Gastroesophageal sphincter (tissue), 4 donors: Measurements from ENCODE around the gene SLC26A5. TPM values are rescaled to one million over a fixed set of nuclear protein-coding genes. Genes with fewer than 3 reads are reported as not detected.
A peak's percentile ranks its signal among the peaks of the same experiment; 100 is the strongest.

Experiments
- ATAC-seq: fragments of 150-250 bp; one replicate; pipeline ENCODE4 v1.9.1; 2016; ENCODE audit warnings: mild to moderate bottlenecking, moderate library complexity
- H3K27ac ChIP-seq, 4 donors: fragments of 200-600 bp; sonication (generic) in 3 of 4; 1 replicate in 3 of 4; 2 replicates in 1 of 4; pipeline ENCODE4 v1.5.1; 2016 to 2019
- H3K27me3 ChIP-seq: fragments of 200-600 bp; sonication (generic); one replicate; pipeline ENCODE4 v1.5.1; 2019
- H3K36me3 ChIP-seq, 2 donors: fragments of 200-600 bp; sonication (generic); one replicate each; pipeline ENCODE4 v1.5.1; 2019; ENCODE audit warnings: control low read depth in 1 of 2
- H3K4me1 ChIP-seq, 3 donors: fragments of 200-600 bp; sonication (generic); 1 replicate in 2 of 3; 2 replicates in 1 of 3; pipeline ENCODE4 v1.5.1; 2016 to 2019; ENCODE audit warnings: control low read depth in 2 of 3
- H3K4me3 ChIP-seq, 2 donors: fragments of 200-600 bp; sonication (generic); one replicate each; pipeline ENCODE4 v1.5.1; 2019; ENCODE audit warnings: mild to moderate bottlenecking in 1 of 2, moderate library complexity in 1 of 2
- H3K9me3 ChIP-seq, 3 donors: fragments of 200-600 bp; sonication (generic); one replicate each; pipeline ENCODE4 v1.5.1; 2017 to 2019; ENCODE audit warnings: control low read depth in 2 of 3
- CTCF ChIP-seq, 4 experiments: fragments of 200-600 bp in 2 of 4; fragments of 450-650 bp in 2 of 4; sonication (generic) in 1 of 4; IDR thresholded peaks; one replicate each; pipeline ENCODE4 v1.5.1; 2017 to 2019; ENCODE audit warnings: antibody characterized with exemption in 4 of 4, mild to moderate bottlenecking in 2 of 4, moderate library complexity in 2 of 4
- EP300 ChIP-seq: sonication (generic); formaldehyde crosslinking; IDR thresholded peaks from one replicate; pipeline ENCODE4 v1.6.1; 2017; ENCODE audit warnings: antibody characterized with exemption, mild to moderate bottlenecking
- POLR2A ChIP-seq, 2 donors: fragments of 450-650 bp; IDR thresholded peaks; one replicate each; pipeline ENCODE4 v1.6.1; 2017; ENCODE audit warnings: antibody characterized with exemption in 2 of 2, mild to moderate bottlenecking in 2 of 2, moderate library complexity in 1 of 2
- POLR2AphosphoS5 ChIP-seq: sonication (generic); formaldehyde crosslinking; IDR thresholded peaks from one replicate; pipeline ENCODE4 v1.6.1; 2017; ENCODE audit warnings: antibody characterized with exemption
- WGBS, 2 donors: methylation state at CpG; one replicate each; pipeline ENCODE4 v1.1.5; 2018; ENCODE audit warnings: low coverage in 1 of 2; 5-methylcytosine and 5-hydroxymethylcytosine counted together
- total RNA-seq, 4 donors: library from RNA; depleted of rRNA; stranded (reverse); fragments of >200 nt; gene quantifications; one replicate each; pipeline ENCODE4 v1.1.0, GENCODE V29; 2016

SLC26A5 gene
- total RNA-seq, 4 donors from 2014 or later, result 0.13 to 0.16 TPM; not detected in 2

DNA sequence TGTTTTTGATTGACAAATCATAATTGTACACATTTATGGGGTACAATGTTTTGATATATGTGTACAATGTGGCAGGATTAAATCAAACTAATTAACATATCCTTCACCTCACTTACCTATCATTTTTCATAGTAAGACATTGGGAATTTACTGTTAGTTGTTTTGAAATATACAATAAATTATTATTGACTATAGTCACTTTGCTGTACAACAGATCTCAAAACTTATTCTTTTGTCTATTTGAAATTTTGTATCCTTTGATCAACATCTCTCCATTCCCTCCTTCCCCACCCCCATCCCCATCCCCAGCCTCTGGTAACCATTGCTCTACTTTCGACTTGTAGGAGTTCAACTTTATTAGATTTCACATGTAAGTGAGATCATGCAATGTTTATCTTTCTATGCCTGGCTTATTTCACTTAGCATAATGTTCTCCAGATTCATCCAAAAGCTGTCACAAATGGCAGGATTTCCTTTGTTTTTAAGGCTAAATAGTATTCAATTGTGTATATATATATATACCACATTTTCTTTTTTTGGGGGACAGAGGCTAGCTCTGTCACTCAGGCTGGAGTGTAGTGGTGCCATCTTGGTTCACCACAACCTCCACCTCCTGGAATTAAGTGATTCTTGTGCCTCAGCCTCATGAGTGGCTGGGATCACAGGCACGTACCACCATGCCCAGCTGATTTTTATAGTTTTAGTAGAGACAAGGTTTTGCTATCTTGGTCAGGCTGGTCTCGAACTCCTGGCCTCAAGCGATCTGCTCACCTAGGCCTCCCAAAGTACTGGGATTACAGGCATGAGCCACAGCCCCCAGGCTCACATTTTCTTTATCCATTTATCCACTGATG lies 23.3 kb upstream of the SLC26A5 start:
- H3K36me3 ChIP-seq, result no peaks in the 10 kb centered on the region
- H3K9me3 ChIP-seq, result no peaks in the 10 kb centered on the region
- no peaks in the 10 kb centered on the region for H3K27me3 ChIP-seq
- H3K4me3 ChIP-seq, result no peak overlapping the region
- TF ChIP-seq EP300 (no peak), CTCF (IDR thresholded peaks at IDR 0.05) (no peak), POLR2A (IDR thresholded peaks at IDR 0.05) (no peak), POLR2AphosphoS5 (no peak)
- 65 to 75% methylated on average over 2 to 4 of the region's 4 CpGs for WGBS, 2 donors
- no peak overlapping the region for H3K27ac ChIP-seq
- H3K4me1 ChIP-seq, result no peaks in the 10 kb centered on the region
- no peak for ATAC-seq

GRCh38 chr7:103466814-103467213 lies 20.8 kb upstream of the SLC26A5 start:
- no peak overlapping the region for H3K4me3 ChIP-seq
- 54 to 83% methylated on average over 1 to 3 of the region's 3 CpGs for WGBS, 2 donors
- no peaks in the 10 kb centered on the region for H3K9me3 ChIP-seq
- TF ChIP-seq EP300, result no peak
- TF ChIP-seq CTCF (IDR thresholded peaks at IDR 0.05), result no peak
- no peak for TF ChIP-seq POLR2AphosphoS5
- no peak for TF ChIP-seq POLR2A (IDR thresholded peaks at IDR 0.05)
- no peaks in the 10 kb centered on the region for H3K27me3 ChIP-seq
- H3K27ac ChIP-seq, result no peak overlapping the region
- no peak for ATAC-seq
- H3K36me3 ChIP-seq, result no peaks in the 10 kb centered on the region
- H3K4me1 ChIP-seq, result no peaks in the 10 kb centered on the region

DNA sequence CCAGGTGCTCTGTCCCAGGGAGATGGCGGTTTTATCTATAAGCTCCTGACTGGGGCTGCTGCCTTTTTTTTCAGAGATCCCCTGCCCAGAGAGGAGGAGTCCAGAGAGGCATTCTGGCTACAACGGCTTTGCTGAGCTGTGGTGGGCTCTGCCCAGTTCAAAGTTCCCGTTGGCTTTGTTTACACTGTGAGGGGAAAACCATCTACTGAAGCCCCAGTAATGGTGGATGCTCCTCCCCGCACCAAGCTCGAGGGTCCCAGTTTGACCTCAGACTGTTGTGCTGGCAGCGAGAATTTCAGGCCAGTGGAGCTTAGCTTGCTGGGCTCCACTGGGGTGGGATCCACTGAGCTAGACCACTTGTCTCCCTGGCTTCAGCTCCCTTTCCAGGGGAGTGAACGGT lies 16.4 kb upstream of the SLC26A5 start:
- no peak for ATAC-seq
- Histone ChIP-seq H3K27ac (no peak overlapping the region), H3K4me1 (no peaks in the 10 kb centered on the region), H3K9me3 (peaks cover 0 to 5% (median 0%) of the 10 kb centered on the region in 3 donors), H3K4me3 (no peak overlapping the region), H3K36me3 (no peaks in the 10 kb centered on the region), H3K27me3 (no peaks in the 10 kb centered on the region)
- 30% methylated on average over 2 of the region's 7 CpGs; no CpG with 5 or more reads in 1 of the 2 donors for WGBS, 2 donors
- TF ChIP-seq POLR2A (IDR thresholded peaks at IDR 0.05) (no peak), POLR2AphosphoS5 (no peak), CTCF (IDR thresholded peaks at IDR 0.05) (no peak), EP300 (no peak)

DNA sequence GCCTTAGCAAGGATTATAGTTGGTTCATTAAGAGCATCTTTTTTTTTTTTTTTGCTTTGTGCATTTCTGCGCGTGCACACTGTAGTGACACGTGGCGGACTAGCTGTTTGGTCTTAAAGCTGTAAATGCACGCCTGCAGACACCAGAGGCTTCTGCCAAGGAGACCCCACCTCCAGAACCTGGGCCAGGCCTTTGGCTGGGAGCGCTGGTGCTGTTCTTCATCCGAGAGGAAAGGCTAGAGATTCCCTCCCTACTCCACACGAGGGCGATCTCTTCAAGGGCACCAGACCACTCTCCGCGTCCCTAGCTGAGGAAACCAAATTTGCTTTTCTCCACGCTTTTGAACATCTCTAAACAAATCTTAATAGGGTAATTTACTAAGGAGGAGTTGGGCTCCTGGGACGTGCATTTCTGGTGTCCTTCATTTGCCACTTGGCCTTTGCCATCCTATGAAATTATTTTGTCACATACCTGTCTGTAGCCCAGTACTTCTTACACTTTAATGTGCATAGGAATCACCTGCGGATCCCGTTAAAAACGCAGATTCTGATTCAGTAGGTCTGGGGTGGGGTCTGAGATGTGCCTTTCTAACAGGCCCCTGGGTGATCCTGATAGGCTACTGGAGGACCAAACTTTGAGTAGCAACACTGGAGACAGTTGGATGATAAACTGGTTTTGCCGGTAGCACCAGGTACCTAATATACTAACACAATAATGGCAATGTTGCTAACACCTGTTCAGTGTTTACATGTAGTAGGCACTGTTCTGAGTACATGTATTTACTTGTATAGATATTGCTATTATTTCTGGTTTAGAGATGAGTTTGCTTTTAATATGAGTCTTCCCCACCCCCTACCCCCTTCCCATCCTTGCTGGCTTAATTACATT lies 1.3 kb upstream of the SLC26A5 start:
- H3K4me1 ChIP-seq, result peaks cover 0 to 16% (median 4%) of the 10 kb centered on the region in 3 donors
- H3K27ac ChIP-seq, result no peak overlapping the region
- no peak for ATAC-seq
- H3K4me3 ChIP-seq, result no peak overlapping the region
- H3K36me3 ChIP-seq, result no peaks in the 10 kb centered on the region
- TF ChIP-seq CTCF (IDR thresholded peaks at IDR 0.05) (peak in 1 of 4 experiments; percentile 35), EP300 (no peak), POLR2AphosphoS5 (no peak), POLR2A (IDR thresholded peaks at IDR 0.05) (no peak)
- H3K9me3 ChIP-seq, result peaks cover 0 to 8% (median 0%) of the 10 kb centered on the region in 3 donors
- peaks cover 58% of the 10 kb centered on the region for H3K27me3 ChIP-seq
- WGBS, 2 donors, result 17 to 22% methylated on average over 9 to 16 of the region's 17 CpGs
